GM18505 (cell line): ENCODE results near the gene GPX4.

Experiments used
- ATAC-seq: cut with Tn5 transposase; IDR thresholded peaks from one replicate; pipeline ENCODE4 v1.9.1; 2021; ENCODE audit not compliant: unreplicated experiment
- POLR2A ChIP-seq: IDR thresholded peaks from 4 replicates; pipeline ENCODE4 v1.6.1; 2011; ENCODE audit warnings: borderline replicate concordance; ENCODE audit not compliant: insufficient read depth, insufficient read length; ENCODE audit errors: extremely low read depth

Gene GPX4

GRCh38 chr19:1146858-1147780, 43.3 kb downstream of the GPX4 start:
- ATAC-seq = no peak
- no peak for TF ChIP-seq POLR2A

DNA sequence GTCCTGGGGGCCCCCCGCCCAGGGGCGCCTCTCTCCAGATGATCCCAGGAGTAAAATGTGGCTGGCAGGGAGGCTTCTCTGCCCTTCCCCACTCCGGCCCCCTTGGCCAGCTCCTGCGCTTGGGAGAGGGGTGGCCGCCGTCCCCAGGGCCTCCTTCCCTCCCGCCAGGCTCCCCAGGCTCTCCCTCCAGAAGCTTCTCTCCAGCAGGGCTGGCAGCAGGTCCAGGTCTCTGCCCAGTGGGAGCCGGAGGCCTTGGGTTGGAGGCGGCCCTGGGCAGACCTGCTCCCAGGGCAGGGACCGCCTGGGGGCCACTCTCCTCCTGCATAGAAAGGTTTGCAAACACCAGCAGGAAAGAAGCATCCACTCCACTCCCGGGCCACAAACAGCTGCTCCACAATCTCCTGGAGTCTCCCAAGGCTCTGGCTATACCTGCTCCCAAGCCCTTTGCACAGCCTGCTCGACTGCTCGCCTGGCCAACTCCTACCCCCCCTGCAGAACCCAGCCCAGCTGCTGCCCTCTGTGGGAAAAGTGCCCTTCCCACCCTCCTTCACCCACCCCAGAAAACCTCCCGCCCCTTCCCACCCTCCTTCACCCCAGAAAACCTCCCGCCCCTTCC, 44.2 kb downstream of the GPX4 start:
- ATAC-seq = no peak
- no peak for TF ChIP-seq POLR2A

DNA sequence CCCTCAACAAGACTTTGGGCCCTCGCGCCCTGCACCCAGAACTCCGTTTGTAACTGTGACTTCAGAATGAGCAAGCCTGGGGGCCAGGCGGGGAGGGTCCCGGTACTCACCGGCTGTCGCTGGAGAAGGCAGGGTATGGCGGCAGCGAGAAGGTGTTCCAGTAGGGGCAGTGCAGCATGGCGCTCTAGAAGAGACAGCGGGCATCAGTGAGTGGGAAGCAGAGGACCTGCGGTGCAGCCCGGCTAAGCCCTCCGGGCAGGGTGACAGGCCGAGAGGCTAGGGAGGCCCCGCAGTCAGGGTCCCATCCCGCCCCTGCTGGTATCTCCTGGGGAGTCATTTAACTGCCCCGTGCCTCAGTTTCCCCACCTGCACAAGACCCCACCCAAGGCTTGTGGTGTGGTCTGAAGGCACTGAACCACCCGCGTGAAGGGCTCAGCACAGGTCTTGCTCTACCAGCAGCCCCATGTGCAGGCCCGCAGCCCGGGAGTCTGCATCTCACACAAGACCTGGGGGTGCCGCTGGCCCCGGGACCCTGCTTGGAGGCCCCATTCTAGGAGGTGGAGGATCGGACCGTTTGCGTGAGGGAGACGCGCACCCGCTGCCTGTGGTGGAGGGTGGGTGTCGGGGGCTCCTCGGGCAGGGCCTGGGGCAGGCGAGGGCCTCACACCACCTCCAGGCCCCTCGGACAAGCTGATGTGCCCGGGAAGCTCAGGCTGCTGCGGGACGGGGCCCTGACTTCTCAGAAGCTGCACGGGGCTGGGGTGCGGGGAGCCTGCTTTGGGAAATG, 45.7 kb downstream of the GPX4 start:
- ATAC-seq = no peak
- TF ChIP-seq POLR2A = no peak

DNA sequence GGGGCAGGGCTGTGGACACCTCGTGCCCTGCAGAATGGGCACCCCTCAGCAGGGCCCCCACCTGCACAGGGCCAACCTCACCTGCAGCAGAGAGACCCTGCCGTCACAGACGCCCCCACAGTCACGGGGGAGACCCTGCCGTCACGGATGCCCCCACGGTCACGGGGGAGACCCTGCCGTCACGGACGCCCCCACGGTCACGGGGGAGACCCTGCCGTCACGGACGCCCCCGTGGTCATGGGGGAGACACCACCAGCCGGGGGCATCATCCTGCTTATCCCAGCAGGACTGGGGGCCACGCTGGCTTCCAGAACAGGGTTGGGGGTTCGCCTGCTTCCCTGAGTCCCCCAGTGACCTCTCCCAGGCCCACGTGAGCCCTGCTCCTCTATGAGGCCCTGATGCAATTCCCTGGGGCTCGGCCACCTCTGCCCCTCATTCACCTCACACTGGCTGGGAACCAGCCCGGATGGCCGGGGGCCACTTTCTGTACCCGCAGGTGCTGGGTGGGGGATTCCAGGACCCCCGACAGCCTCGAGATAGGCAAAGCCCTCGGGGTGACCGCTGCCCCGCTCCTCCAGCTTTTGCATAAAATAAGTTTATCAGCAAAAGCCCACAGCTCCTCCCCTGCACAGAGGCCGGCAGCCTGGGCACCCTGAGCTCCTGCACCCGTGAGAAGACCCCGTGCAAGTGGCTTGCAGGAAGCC, 46.7 kb downstream of the GPX4 start:
- TF ChIP-seq POLR2A = no peak
- no peak for ATAC-seq

- ATAC-seq = no peak
- TF ChIP-seq POLR2A = no peak
Measured at GRCh38 chr19:1151037-1151724, 47.4 kb downstream of the GPX4 start.

- TF ChIP-seq POLR2A = no peak
- no peak for ATAC-seq
Measured at GRCh38 chr19:1151917-1152587, 48.3 kb downstream of the GPX4 start.

GRCh38 chr19:1153891-1154730, 50.3 kb downstream of the GPX4 start:
- no peak for TF ChIP-seq POLR2A
- ATAC-seq = no peak

GRCh38 chr19:1154731-1155351, 51.0 kb downstream of the GPX4 start:
- ATAC-seq = no peak
- no peak for TF ChIP-seq POLR2A

DNA sequence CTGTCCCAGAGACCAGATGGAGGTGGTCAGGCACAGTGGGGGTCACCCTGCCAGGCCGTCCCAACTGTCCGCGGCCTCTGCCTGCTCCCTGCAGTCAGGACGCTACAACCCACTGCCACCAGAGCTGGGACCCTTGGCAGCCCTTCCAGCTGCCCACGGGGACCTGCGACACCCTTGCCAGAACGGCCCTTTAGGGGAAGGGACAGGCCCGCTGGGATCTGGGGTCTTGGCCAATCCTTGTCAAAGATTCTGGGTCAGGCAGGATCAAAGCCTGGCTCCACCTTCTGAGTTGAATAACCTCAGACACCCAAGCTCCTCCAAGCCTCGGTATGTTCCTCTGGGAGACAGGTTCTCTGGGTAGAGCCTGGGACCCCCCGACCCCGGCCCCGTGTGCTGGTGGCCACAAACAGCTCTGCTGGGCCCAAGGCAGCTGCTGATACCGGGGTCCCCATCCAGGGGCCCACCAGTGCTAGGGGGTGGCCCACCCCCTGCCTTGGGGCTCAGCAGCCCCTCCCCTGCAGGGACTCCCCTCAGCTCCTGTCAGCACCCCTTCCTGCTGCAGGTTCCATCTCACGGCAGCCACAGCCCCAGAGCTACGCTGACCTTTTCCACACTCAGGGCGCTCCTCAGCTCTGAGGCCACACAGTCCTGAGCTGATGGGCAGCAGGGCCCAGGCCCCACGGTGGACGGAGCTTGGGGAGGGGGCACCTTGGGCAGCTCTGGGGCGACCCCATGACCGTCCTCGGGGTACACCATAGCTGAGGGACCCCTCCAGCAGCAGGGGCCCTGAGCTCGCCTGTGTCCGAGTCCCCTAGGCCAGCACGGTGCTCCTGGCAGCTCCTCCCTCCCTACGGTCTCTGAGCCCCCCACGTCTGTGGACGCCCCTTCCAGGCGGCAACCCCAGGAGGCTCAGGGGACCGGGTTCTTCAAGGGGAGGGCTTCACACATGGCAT, 51.8 kb downstream of the GPX4 start:
- TF ChIP-seq POLR2A = no peak
- ATAC-seq = no peak
